Neural progenitor cell (in vitro differentiated cells): Measurements from ENCODE around the gene TRIM28. TPM values are rescaled to one million over a fixed set of nuclear protein-coding genes. Genes with fewer than 3 reads are reported as not detected.
A peak's percentile ranks its signal among the peaks of the same experiment; 100 is the strongest.
"Not testable (repeated sequence)": the region's sequence is repeated elsewhere in the genome, so short reads cannot be mapped to it uniquely, and the experiment has no call there.

Source experiments
- DNase-seq: peaks from one replicate; pipeline ENCODE4 v3.0.0-alpha.2; 2016; ENCODE audit warnings: low spot score
- H2AFZ ChIP-seq: fragments of 200-600 bp; sonication (generic); replicated peaks from 2 replicates; pipeline ENCODE4 v1.6.1; 2016; ENCODE audit warnings: antibody characterized with exemption
- H3F3A ChIP-seq: fragments of 200-600 bp; sonication (generic); 2 replicates; pipeline ENCODE4 v1.6.1; 2016; ENCODE audit warnings: antibody characterized with exemption, low read depth
- H3K27ac ChIP-seq: fragments of 200-600 bp; sonication (generic); 2 replicates; pipeline ENCODE4 v1.5.1; 2016; ENCODE audit warnings: mild to moderate bottlenecking
- H3K27me3 ChIP-seq: fragments of 200-600 bp; sonication (generic); 2 replicates; pipeline ENCODE4 v1.6.1; 2016; ENCODE audit warnings: mild to moderate bottlenecking, moderate library complexity
- H3K36me3 ChIP-seq: fragments of 200-600 bp; sonication (generic); 2 replicates; pipeline ENCODE4 v1.5.1; 2016
- H3K4me1 ChIP-seq: fragments of 200-600 bp; sonication (generic); 2 replicates; pipeline ENCODE4 v1.6.1; 2016; ENCODE audit warnings: mixed run types
- H3K4me2 ChIP-seq: fragments of 200-600 bp; sonication (generic); 2 replicates; pipeline ENCODE4 v1.6.1; 2016
- H3K4me3 ChIP-seq: fragments of 200-600 bp; sonication (generic); 2 replicates; pipeline ENCODE4 v1.5.1; 2016
- H3K79me2 ChIP-seq: fragments of 200-600 bp; sonication (generic); 2 replicates; pipeline ENCODE4 v1.6.1; 2016; ENCODE audit warnings: low read depth
- H3K9ac ChIP-seq: fragments of 200-600 bp; sonication (generic); 2 replicates; pipeline ENCODE4 v1.6.1; 2016
- H3K9me3 ChIP-seq: fragments of 200-600 bp; sonication (generic); 2 replicates; pipeline ENCODE4 v1.5.1; 2016; ENCODE audit warnings: low read depth
- H4K20me1 ChIP-seq: fragments of 200-600 bp; sonication (generic); 2 replicates; pipeline ENCODE4 v1.6.1; 2016; ENCODE audit warnings: low read depth
- H3K27ac Mint-ChIP-seq: 3 replicates; pipeline ENCODE4 v1.8.0; 2021; ENCODE audit warnings: mixed read lengths
- H3K27me3 Mint-ChIP-seq: 2 replicates; pipeline ENCODE4 v1.8.0; 2022; ENCODE audit warnings: low read depth, mild to moderate bottlenecking, inconsistent platforms, moderate library complexity, mixed read lengths; ENCODE audit not compliant: insufficient read depth
- H3K36me3 Mint-ChIP-seq: 3 replicates; pipeline ENCODE4 v1.8.0; 2021; ENCODE audit warnings: mixed read lengths
- H3K4me1 Mint-ChIP-seq: 3 replicates; pipeline ENCODE4 v1.8.0; 2021; ENCODE audit warnings: mixed read lengths
- H3K4me3 Mint-ChIP-seq: 3 replicates; pipeline ENCODE4 v1.8.0; 2021; ENCODE audit warnings: mild to moderate bottlenecking, moderate library complexity, mixed read lengths
- H3K9me3 Mint-ChIP-seq: 3 replicates; pipeline ENCODE4 v1.8.0; 2020; ENCODE audit warnings: mixed read lengths
- CTCF ChIP-seq: fragments of 200-600 bp; sonication (generic); IDR thresholded peaks from 2 replicates; pipeline ENCODE4 v1.5.1; 2017; ENCODE audit warnings: antibody characterized with exemption, mild to moderate bottlenecking
- EZH2 ChIP-seq: fragments of 200-600 bp; sonication (generic); IDR thresholded peaks from 2 replicates; pipeline ENCODE4 v1.6.1; 2017; ENCODE audit warnings: antibody characterized with exemption, mild to moderate bottlenecking, moderate library complexity
- EZH2phosphoT487 ChIP-seq: fragments of 200-600 bp; sonication (generic); IDR thresholded peaks from 2 replicates; pipeline ENCODE4 v1.6.1; 2017; ENCODE audit warnings: antibody characterized with exemption
- total RNA-seq: library from RNA; depleted of rRNA; stranded (reverse); fragments of >200 nt; gene quantifications from 2 replicates; pipeline ENCODE4 v1.2.3, GENCODE V29; 2015; ENCODE audit warnings: low replicate concordance

The TRIM28 gene
- total RNA-seq, 1 donor from 2014 or later = 390 TPM

DNA sequence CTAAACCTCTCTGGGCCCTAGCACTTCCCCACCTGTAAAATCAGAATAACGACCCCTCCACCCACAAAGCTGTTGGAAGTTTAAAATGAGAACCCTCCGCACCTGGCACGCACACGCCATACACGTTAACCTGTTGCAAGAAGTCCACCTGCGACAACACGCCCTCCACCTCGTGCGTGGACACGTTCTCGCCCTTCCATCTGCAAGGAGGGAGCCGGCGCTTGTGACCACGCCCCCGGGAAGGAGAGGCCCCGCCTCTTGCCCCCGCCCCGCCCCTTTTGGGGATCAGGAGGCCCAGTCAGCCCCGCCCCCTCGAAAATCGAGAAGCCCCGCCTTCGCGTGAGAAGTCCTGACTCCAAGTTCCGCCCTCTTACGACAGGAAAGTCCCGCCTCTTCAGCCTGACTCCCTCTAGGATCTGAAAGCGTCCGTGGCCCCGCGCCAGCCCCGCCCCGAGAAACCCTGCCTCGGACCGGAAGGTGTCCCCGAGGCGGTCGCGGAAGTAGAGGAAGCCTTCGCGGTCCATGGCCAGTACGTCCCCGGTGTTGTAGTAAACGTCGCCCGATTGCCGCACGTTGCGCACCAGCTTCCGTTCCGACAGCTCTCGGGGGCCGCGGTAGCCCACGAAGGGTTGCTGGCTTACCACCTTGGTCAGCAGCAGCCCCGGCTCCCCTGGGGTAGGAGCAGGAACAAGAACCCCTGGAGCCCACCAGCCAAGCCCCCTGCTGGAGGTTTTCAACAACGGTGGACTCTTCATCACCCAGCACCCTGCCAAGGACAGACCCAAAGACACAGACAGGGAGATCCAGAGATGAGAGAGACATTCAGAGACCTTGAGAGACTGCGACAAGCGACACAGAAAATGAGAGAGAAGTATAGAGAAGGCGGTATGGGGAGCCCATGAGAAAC is 44.6 kb upstream of the TRIM28 start:
- H3K36me3 Mint-ChIP-seq = no peaks in the 10 kb centered on the region
- H4K20me1 ChIP-seq = no peaks in the 10 kb centered on the region
- H3K4me1 ChIP-seq = peaks cover 4% of the 10 kb centered on the region
- DNase-seq = peak; percentile 100
- peak overlapping the region; percentile 60 for H3K27ac ChIP-seq
- H3K27ac Mint-ChIP-seq = peak overlapping the region; percentile 1
- peaks cover 11% of the 10 kb centered on the region for H3K4me1 Mint-ChIP-seq
- TF ChIP-seq CTCF (peak; percentile 50), EZH2phosphoT487 (no peak), EZH2 (peak; percentile 13)
- peaks cover 6% of the 10 kb centered on the region for H3K79me2 ChIP-seq
- peak overlapping the region; percentile 65 for H3K9ac ChIP-seq
- no peaks in the 10 kb centered on the region for H3K27me3 ChIP-seq
- peaks cover 6% of the 10 kb centered on the region for H3F3A ChIP-seq
- H3K4me3 ChIP-seq = peak overlapping the region; percentile 68
- H3K36me3 ChIP-seq = no peaks in the 10 kb centered on the region
- peak overlapping the region; percentile 98 for H3K4me2 ChIP-seq
- peak overlapping the region; percentile 88 for H2AFZ ChIP-seq
- no peaks in the 10 kb centered on the region for H3K9me3 ChIP-seq
- peak overlapping the region; percentile 84 for H3K4me3 Mint-ChIP-seq
- H3K9me3 Mint-ChIP-seq = peaks cover 6% of the 10 kb centered on the region
- peaks cover 7% of the 10 kb centered on the region for H3K27me3 Mint-ChIP-seq

GRCh38 chr19:58500242-58500641 is 43.6 kb upstream of the TRIM28 start:
- Histone ChIP-seq H2AFZ (no peak overlapping the region), H3K4me1 (peaks cover 4% of the 10 kb centered on the region), H3K27ac (no peak overlapping the region), H3K9ac (no peak overlapping the region), H3K9me3 (no peaks in the 10 kb centered on the region), H3K36me3 (no peaks in the 10 kb centered on the region), H3K27me3 (no peaks in the 10 kb centered on the region), H3F3A (peaks cover 6% of the 10 kb centered on the region), H3K79me2 (peaks cover 6% of the 10 kb centered on the region), H3K4me2 (peak overlapping the region; percentile 87), H3K4me3 (peak overlapping the region; percentile 68), H4K20me1 (no peaks in the 10 kb centered on the region)
- no peak for DNase-seq
- TF ChIP-seq CTCF (no peak), EZH2 (no peak), EZH2phosphoT487 (no peak)
- H3K9me3 Mint-ChIP-seq = peaks cover 6% of the 10 kb centered on the region
- H3K4me3 Mint-ChIP-seq = peak overlapping the region; percentile 84
- peaks cover 7% of the 10 kb centered on the region for H3K27me3 Mint-ChIP-seq
- H3K4me1 Mint-ChIP-seq = peaks cover 11% of the 10 kb centered on the region
- no peak overlapping the region for H3K27ac Mint-ChIP-seq
- H3K36me3 Mint-ChIP-seq = no peaks in the 10 kb centered on the region

GRCh38 chr19:58507602-58508223 is 36.2 kb upstream of the TRIM28 start:
- not testable (repeated sequence) for DNase-seq, H3K4me2 ChIP-seq, H3K9me3 Mint-ChIP-seq, H4K20me1 ChIP-seq, H3K27me3 Mint-ChIP-seq, H3K4me3 ChIP-seq, H3K79me2 ChIP-seq, H3K9ac ChIP-seq, H3K4me1 Mint-ChIP-seq, H3K36me3 Mint-ChIP-seq, H3K27ac Mint-ChIP-seq, H3F3A ChIP-seq, H3K36me3 ChIP-seq, H3K27me3 ChIP-seq, H3K4me1 ChIP-seq, H2AFZ ChIP-seq, H3K4me3 Mint-ChIP-seq, H3K9me3 ChIP-seq, H3K27ac ChIP-seq

- H2AFZ ChIP-seq = no peak overlapping the region
- no peaks in the 10 kb centered on the region for H3K27me3 ChIP-seq
- H3K27ac Mint-ChIP-seq = no peak overlapping the region
- H3K9me3 ChIP-seq = no peaks in the 10 kb centered on the region
- DNase-seq = no peak
- no peak overlapping the region for H3K4me3 Mint-ChIP-seq
- H3K4me2 ChIP-seq = no peak overlapping the region
- H3K4me3 ChIP-seq = no peak overlapping the region
- H3K4me1 ChIP-seq = peaks cover 5% of the 10 kb centered on the region
- peaks cover 5% of the 10 kb centered on the region for H4K20me1 ChIP-seq
- no peak overlapping the region for H3K9ac ChIP-seq
- no peak overlapping the region for H3K27ac ChIP-seq
- H3K9me3 Mint-ChIP-seq = peaks cover 8% of the 10 kb centered on the region
- peaks cover 5% of the 10 kb centered on the region for H3K27me3 Mint-ChIP-seq
- peaks cover 4% of the 10 kb centered on the region for H3K36me3 Mint-ChIP-seq
- TF ChIP-seq EZH2phosphoT487 = no peak
- no peak for TF ChIP-seq CTCF
- no peak for TF ChIP-seq EZH2
- peaks cover 4% of the 10 kb centered on the region for H3K79me2 ChIP-seq
- no peaks in the 10 kb centered on the region for H3K4me1 Mint-ChIP-seq
- peaks cover 4% of the 10 kb centered on the region for H3F3A ChIP-seq
- H3K36me3 ChIP-seq = no peaks in the 10 kb centered on the region
Measured at GRCh38 chr19:58509731-58510083, 34.2 kb upstream of the TRIM28 start.
